Astrocyte (in vitro differentiated cells and primary cell): Measurements from ENCODE around the gene NCOA4. TPM values are rescaled to one million over a fixed set of nuclear protein-coding genes. Genes with fewer than 3 reads are reported as not detected.

Experiments
- DNase-seq: peaks from one replicate; pipeline ENCODE4 v3.0.0-alpha.2; 2010; ENCODE audit warnings: low read depth
- FAIRE-seq: peaks from 2 replicates; lab custom pipeline; 2011; peaks lifted over from hg19 to GRCh38; lab: Jason Lieb, UNC
- H2AFZ ChIP-seq: 2 replicates; pipeline ENCODE4 v1.6.0; 2012; ENCODE audit warnings: low read depth, low read length, inconsistent platforms
- H3K27ac ChIP-seq: 2 replicates; pipeline ENCODE4 v1.5.1; 2011; ENCODE audit warnings: low read depth, low read length, inconsistent platforms
- H3K27me3 ChIP-seq: 2 replicates; pipeline ENCODE4 v1.6.0; 2011; ENCODE audit warnings: low read length, inconsistent platforms; ENCODE audit not compliant: insufficient read depth
- H3K36me3 ChIP-seq: 2 replicates; pipeline ENCODE4 v1.5.1; 2011; ENCODE audit warnings: low read length, inconsistent platforms; ENCODE audit not compliant: insufficient read depth
- H3K4me1 ChIP-seq: 2 replicates; pipeline ENCODE4 v1.5.1; 2011; ENCODE audit warnings: low read length, inconsistent platforms; ENCODE audit not compliant: insufficient read depth
- H3K4me2 ChIP-seq: 2 replicates; pipeline ENCODE4 v1.6.0; 2012; ENCODE audit warnings: low read length, inconsistent platforms
- H3K4me3 ChIP-seq: 2 replicates; pipeline ENCODE4 v1.5.1; 2011; ENCODE audit warnings: low read depth, mild to moderate bottlenecking, low read length, inconsistent platforms; ENCODE audit not compliant: insufficient read depth
- H3K79me2 ChIP-seq: 2 replicates; pipeline ENCODE4 v1.6.0; 2012; ENCODE audit warnings: mild to moderate bottlenecking, low read length, inconsistent platforms; ENCODE audit not compliant: insufficient read depth
- H3K9ac ChIP-seq: 2 replicates; pipeline ENCODE4 v1.6.0; 2012; ENCODE audit warnings: mild to moderate bottlenecking, low read length, inconsistent platforms
- H3K9me3 ChIP-seq: 2 replicates; pipeline ENCODE4 v1.5.1; 2012; ENCODE audit warnings: low read depth, mild to moderate bottlenecking, low read length, inconsistent platforms; ENCODE audit not compliant: insufficient read depth
- H4K20me1 ChIP-seq: 2 replicates; pipeline ENCODE4 v1.6.0; 2012; ENCODE audit warnings: low read length, inconsistent platforms; ENCODE audit not compliant: insufficient read depth
- H3K27ac Mint-ChIP-seq: one replicate; pipeline ENCODE4 v1.8.0; 2021; ENCODE audit warnings: mild to moderate bottlenecking, mixed read lengths; ENCODE audit not compliant: unreplicated experiment
- H3K27me3 Mint-ChIP-seq: one replicate; pipeline ENCODE4 v1.8.0; 2021; ENCODE audit warnings: low read depth, mixed read lengths; ENCODE audit not compliant: unreplicated experiment
- H3K36me3 Mint-ChIP-seq: one replicate; pipeline ENCODE4 v1.8.0; 2021; ENCODE audit warnings: low read depth, mixed read lengths; ENCODE audit not compliant: unreplicated experiment
- H3K4me1 Mint-ChIP-seq: one replicate; pipeline ENCODE4 v1.8.0; 2021; ENCODE audit warnings: low read depth, mixed read lengths; ENCODE audit not compliant: unreplicated experiment
- H3K4me3 Mint-ChIP-seq: one replicate; pipeline ENCODE4 v1.8.0; 2021; ENCODE audit warnings: mild to moderate bottlenecking, moderate library complexity, mixed read lengths; ENCODE audit not compliant: unreplicated experiment
- H3K9me3 Mint-ChIP-seq: one replicate; pipeline ENCODE4 v1.8.0; 2021; ENCODE audit warnings: mild to moderate bottlenecking, mixed read lengths; ENCODE audit not compliant: unreplicated experiment
- CTCF ChIP-seq: IDR thresholded peaks from 2 replicates; pipeline ENCODE4 v1.5.1; 2011; ENCODE audit warnings: low read depth, mild to moderate bottlenecking, inconsistent platforms, low read length, moderate library complexity; ENCODE audit not compliant: insufficient read depth
- EZH2 ChIP-seq: IDR thresholded peaks from 2 replicates; pipeline ENCODE4 v1.6.1; 2012; ENCODE audit warnings: mild to moderate bottlenecking, low read length, inconsistent platforms; ENCODE audit not compliant: insufficient read depth
- total RNA-seq: library from RNA; stranded (reverse); gene quantifications from 2 replicates; pipeline ENCODE4 v1.2.1, GENCODE V29; 2021

NCOA4 gene
- total RNA-seq, 1 donor from 2014 or later, result 120 TPM

- Histone ChIP-seq H4K20me1 (no peaks in the 10 kb centered on the region), H3K27ac (no peak within 1 kb of the TSS), H2AFZ (no peak within 1 kb of the TSS), H3K4me3 (no peak within 1 kb of the TSS), H3K79me2 (no peaks in the 10 kb centered on the region), H3K9me3 (no peaks in the 10 kb centered on the region), H3K9ac (no peak within 1 kb of the TSS), H3K36me3 (no peaks in the 10 kb centered on the region), H3K4me1 (no peaks in the 10 kb centered on the region), H3K27me3 (peaks cover 5% of the 10 kb centered on the region), H3K4me2 (no peak within 1 kb of the TSS)
- no peak for TF ChIP-seq CTCF
- no peak for TF ChIP-seq EZH2
- FAIRE-seq (no peak), DNase-seq (no peak)
- H3K4me3 Mint-ChIP-seq, result no peak within 1 kb of the TSS
- H3K36me3 Mint-ChIP-seq, result no peaks in the 10 kb centered on the region
- no peaks in the 10 kb centered on the region for H3K9me3 Mint-ChIP-seq
- peaks cover 6% of the 10 kb centered on the region for H3K4me1 Mint-ChIP-seq
- H3K27ac Mint-ChIP-seq, result no peak within 1 kb of the TSS
- peaks cover 36% of the 10 kb centered on the region for H3K27me3 Mint-ChIP-seq
Measured at GRCh38 chr10:46046261-46046660, 15.8 kb upstream of the NCOA4 start, which contains the start of gene MSMB. TSS of gene MSMB (minus strand) at chr10:46046269. CDS start at chr10:46046237, 32 bp downstream.

- Histone ChIP-seq H3K36me3 (no peaks in the 10 kb centered on the region), H3K27ac (no peak overlapping the region), H3K9me3 (no peaks in the 10 kb centered on the region), H4K20me1 (no peaks in the 10 kb centered on the region), H3K4me3 (no peak overlapping the region), H2AFZ (no peak overlapping the region), H3K4me1 (no peaks in the 10 kb centered on the region), H3K27me3 (no peaks in the 10 kb centered on the region), H3K79me2 (no peaks in the 10 kb centered on the region), H3K4me2 (no peak overlapping the region), H3K9ac (no peak overlapping the region)
- Mint-ChIP-seq H3K4me3 (no peak overlapping the region), H3K4me1 (no peaks in the 10 kb centered on the region), H3K36me3 (no peaks in the 10 kb centered on the region), H3K27ac (no peak overlapping the region), H3K9me3 (no peaks in the 10 kb centered on the region), H3K27me3 (peaks cover 25% of the 10 kb centered on the region)
- DNase-seq, result no peak
- FAIRE-seq, result no peak
- TF ChIP-seq CTCF (no peak), EZH2 (no peak)
Measured at GRCh38 chr10:46042527-46042926, 12.1 kb upstream of the NCOA4 start.

GRCh38 chr10:46040004-46040403 lies 9.6 kb upstream of the NCOA4 start:
- no peak overlapping the region for H2AFZ ChIP-seq
- FAIRE-seq, result no peak

More at GRCh38 chr10:46040004-46040403, 9.6 kb upstream of the NCOA4 start:
- Histone ChIP-seq H3K4me1 (no peaks in the 10 kb centered on the region), H3K27ac (no peak overlapping the region), H3K4me3 (no peak overlapping the region), H3K4me2 (no peak overlapping the region), H3K36me3 (no peaks in the 10 kb centered on the region), H3K79me2 (no peaks in the 10 kb centered on the region), H3K9ac (no peak overlapping the region), H3K9me3 (no peaks in the 10 kb centered on the region), H3K27me3 (peaks cover 2% of the 10 kb centered on the region), H4K20me1 (no peaks in the 10 kb centered on the region)
- no peaks in the 10 kb centered on the region for H3K36me3 Mint-ChIP-seq
- no peaks in the 10 kb centered on the region for H3K9me3 Mint-ChIP-seq
- peaks cover 13% of the 10 kb centered on the region for H3K27me3 Mint-ChIP-seq
- no peak overlapping the region for H3K4me3 Mint-ChIP-seq
- TF ChIP-seq EZH2 (no peak), CTCF (no peak)
- H3K4me1 Mint-ChIP-seq, result no peaks in the 10 kb centered on the region
- no peak for DNase-seq
- no peak overlapping the region for H3K27ac Mint-ChIP-seq
